Mucosa of descending colon (tissue), 3 donors: Measurements from ENCODE around the gene CDC16. TPM values are rescaled to one million over a fixed set of nuclear protein-coding genes. Genes with fewer than 3 reads are reported as not detected.

Experiments used
- ATAC-seq: fragments of 200-7000 bp; cut with Tn5 transposase; one replicate; pipeline ENCODE4 v1.9.1; 2020; ENCODE audit warnings: mild to moderate bottlenecking, moderate library complexity
- DNase-seq, 3 donors: peaks; one replicate each; pipeline ENCODE4 v3.0.0-alpha.2; 2020
- H3K36me3 ChIP-seq: fragments of 200-600 bp; one replicate; pipeline ENCODE4 v1.8.0; 2021; ENCODE audit warnings: low read depth, mild to moderate bottlenecking
- H3K4me1 ChIP-seq: fragments of 200-600 bp; one replicate; pipeline ENCODE4 v1.8.0; 2021; ENCODE audit warnings: low read depth, mild to moderate bottlenecking
- H3K4me3 ChIP-seq: fragments of 200-600 bp; one replicate; pipeline ENCODE4 v1.8.0; 2021; ENCODE audit warnings: mild to moderate bottlenecking
- H3K9me3 ChIP-seq: fragments of 200-600 bp; one replicate; pipeline ENCODE4 v1.8.0; 2021; ENCODE audit warnings: mild to moderate bottlenecking
- CTCF ChIP-seq: fragments of 200-600 bp; IDR thresholded peaks from one replicate; pipeline ENCODE4 v1.8.0; 2022; ENCODE audit warnings: antibody characterized with exemption, mild to moderate bottlenecking
- intact Hi-C, 2 donors: fragments of 100-400 bp; cut with DNase I in 1 of 2; cut with micrococcal nuclease in 1 of 2; formaldehyde crosslinking; loops; one replicate each; pipeline versions ENCODE4 v1.11.0 to v1.11.1; 2022; cut with DNase I, micrococcal nuclease
- total RNA-seq, 3 donors: library from RNA; stranded (reverse); fragmentation: NEBNext Ultra II Directional in 2 of 3; extraction: Animal tissue kit (Norgen Biotek cat#: 25700) in 2 of 3; gene quantifications; one replicate each; pipeline versions ENCODE4 v1.2.1 to v1.2.4, GENCODE V29; 2021 to 2023
- donor health status: DM: no; HTN: no; CAD: no; lungs with moderate emphysema.
- donor health status: DM: no; HTN: no; CAD: no.
- donor health status: DM: no; HTN: yes; CAD: no.

CDC16 gene
- total RNA-seq, 3 donors from 2014 or later: 43.8 to 53.3 (median 50.3) TPM

DNA sequence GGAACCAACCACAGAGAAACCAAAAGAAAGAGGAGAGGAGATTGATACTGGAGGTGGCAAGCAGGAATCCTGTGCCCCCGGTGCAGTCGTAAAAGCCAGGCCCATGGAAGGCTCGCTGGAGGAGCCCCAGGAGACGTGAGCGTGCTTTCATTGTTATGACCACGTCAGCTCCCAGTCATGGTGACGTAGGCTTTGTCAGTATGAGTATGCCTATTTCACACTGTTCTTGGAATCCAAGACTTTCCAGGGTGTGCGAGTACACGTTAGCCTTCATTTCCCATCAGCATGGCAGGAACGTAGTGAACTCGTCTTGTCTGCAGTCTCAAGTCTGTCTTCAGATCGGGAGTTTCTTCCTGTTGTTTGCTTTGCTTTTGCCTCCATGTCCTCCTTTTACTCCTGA lies 64.2 kb downstream of the CDC16 start:
- DNase-seq (no peak), ATAC-seq (no peak)
- no peaks in the 10 kb centered on the region for H3K9me3 ChIP-seq
- H3K4me1 ChIP-seq: no peaks in the 10 kb centered on the region
- H3K36me3 ChIP-seq: no peaks in the 10 kb centered on the region
- TF ChIP-seq CTCF: no peak
- intact Hi-C loops: no loop called here
- no peak overlapping the region for H3K4me3 ChIP-seq

DNA sequence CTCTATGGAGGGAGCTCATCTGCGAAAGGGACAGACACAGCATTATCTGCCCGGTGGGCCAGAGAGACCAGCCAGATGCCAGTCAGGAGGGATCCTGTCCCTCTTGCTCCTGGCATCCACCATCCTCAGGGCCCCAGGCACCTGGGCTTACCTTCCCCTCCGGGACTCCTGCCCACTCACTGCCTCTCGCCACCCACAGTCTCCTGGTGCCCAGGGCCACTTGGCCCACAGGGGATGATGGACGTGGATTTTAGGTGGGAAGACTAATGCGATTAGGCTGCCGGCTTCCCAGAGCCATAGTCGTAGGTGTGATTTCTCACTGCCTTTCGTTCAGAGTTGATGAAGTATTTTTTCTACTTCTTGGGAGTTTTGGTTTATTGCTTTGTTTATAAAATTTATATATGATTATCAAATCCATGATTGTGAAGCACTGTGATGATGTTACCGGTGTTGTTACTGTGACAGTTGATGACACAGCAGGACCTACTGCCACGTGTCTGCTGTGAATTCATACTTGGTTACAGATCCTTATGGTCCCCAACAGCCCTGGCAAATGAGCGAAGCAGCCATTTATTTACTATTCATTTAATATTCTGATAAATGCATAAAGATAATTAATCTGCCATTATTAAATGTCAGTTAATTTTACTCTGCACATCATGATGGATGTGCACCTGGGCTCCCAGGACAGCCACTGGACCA lies 65.1 kb downstream of the CDC16 start:
- H3K4me1 ChIP-seq: no peaks in the 10 kb centered on the region

DNA sequence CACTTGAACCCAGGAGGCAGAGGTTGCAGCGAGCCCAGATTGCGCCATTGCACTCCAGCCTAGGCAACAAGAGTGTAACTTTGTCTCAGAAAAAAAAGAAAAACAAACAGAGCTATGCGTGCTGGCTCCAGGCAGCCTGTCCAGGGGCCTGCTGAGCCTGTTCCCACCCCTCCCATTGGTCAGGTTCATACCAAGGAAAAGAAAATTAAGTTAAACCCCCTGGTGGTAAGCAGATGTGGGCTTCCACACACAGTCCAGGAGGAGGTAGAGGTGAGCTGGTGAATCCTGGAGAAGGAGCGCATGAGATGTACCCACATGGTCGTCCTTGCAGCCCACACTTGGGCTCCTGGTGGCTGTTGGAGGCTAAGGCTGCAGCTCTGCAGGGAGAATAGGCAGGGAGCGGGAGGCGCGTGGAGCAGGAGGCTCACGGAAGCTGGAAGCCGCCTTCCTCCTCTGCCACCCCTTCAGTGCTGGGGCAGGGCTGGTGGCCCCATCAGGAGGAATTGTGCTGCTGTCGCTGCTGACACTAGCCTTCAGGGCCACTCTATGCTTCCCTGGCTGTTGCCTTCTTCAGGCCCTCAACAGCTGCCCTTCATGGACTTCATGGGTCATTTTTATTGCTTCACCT lies 69.1 kb downstream of the CDC16 start:
- intact Hi-C loops: no loop called here
- TF ChIP-seq CTCF: no peak
- DNase-seq (no peak), ATAC-seq (no peak)
- H3K4me1 ChIP-seq: no peaks in the 10 kb centered on the region
- H3K36me3 ChIP-seq: no peaks in the 10 kb centered on the region
- H3K4me3 ChIP-seq: no peak overlapping the region
- H3K9me3 ChIP-seq: no peaks in the 10 kb centered on the region

More for the DNA sequence above, 65.1 kb downstream of the CDC16 start:
- no peak for TF ChIP-seq CTCF
- ATAC-seq (no peak), DNase-seq (no peak)
- Histone ChIP-seq H3K36me3 (no peaks in the 10 kb centered on the region), H3K4me3 (no peak overlapping the region), H3K9me3 (no peaks in the 10 kb centered on the region)
- intact Hi-C loops: no loop called here

- H3K4me1 ChIP-seq: no peaks in the 10 kb centered on the region
- intact Hi-C loops: no loop called here
- no peak for ATAC-seq
- no peaks in the 10 kb centered on the region for H3K36me3 ChIP-seq
- no peak for TF ChIP-seq CTCF
- no peak overlapping the region for H3K4me3 ChIP-seq
- no peak for DNase-seq
- H3K9me3 ChIP-seq: no peaks in the 10 kb centered on the region
Measured at GRCh38 chr13:114304346-114305034, 69.8 kb downstream of the CDC16 start.

GRCh38 chr13:114309086-114309485 lies 74.4 kb downstream of the CDC16 start:
- Histone ChIP-seq H3K4me1 (peaks cover 6% of the 10 kb centered on the region), H3K4me3 (no peak overlapping the region), H3K9me3 (no peaks in the 10 kb centered on the region), H3K36me3 (no peaks in the 10 kb centered on the region)
- intact Hi-C loops: no loop called here
- no peak for TF ChIP-seq CTCF
- ATAC-seq (no peak), DNase-seq (no peak)
